ENCODE measurements around the gene PPEF1. TPM values are rescaled to one million over a fixed set of nuclear protein-coding genes. Genes with fewer than 3 reads are reported as not detected.

PPEF1 gene
- total and polyA plus RNA-seq, 2 of the 8 experiments (the other 6 are each of a cell fraction or from before 2014, with no cell fraction given) = 0.08 to 0.30 TPM

- Histone ChIP-seq H3K4ac (replicated peaks; ENCODE audit: insufficient read length, low read depth, low read length) (no peak overlapping the region), H3K9ac (replicated peaks in 1 of 4; ENCODE audit: extremely low read depth in 1 of 4, low read depth in 3 of 4, low read length in 3 of 4) (no peak overlapping the region), H3K18ac (ENCODE audit: extremely low read depth, low read length) (no peak overlapping the region), H3K36me3 (ENCODE audit: control insufficient read depth in 2 of 4, insufficient read depth in 4 of 4, low read length in 3 of 4) (no peaks in the 10 kb centered on the region), H3K4me2 (ENCODE audit: insufficient read depth in 1 of 2, low read depth in 2 of 2, low read length in 2 of 2) (no peak overlapping the region), H4K5ac (ENCODE audit: insufficient read length, low read depth, low read length) (no peak overlapping the region), H3K79me2 (ENCODE audit: control insufficient read depth in 1 of 2, insufficient read depth in 2 of 2, low read length in 2 of 2) (no peaks in the 10 kb centered on the region), H3K56ac (replicated peaks; ENCODE audit: insufficient read length, low read depth, low read length) (no peak overlapping the region), H4K8ac (ENCODE audit: extremely low read depth, insufficient read depth, low read length) (no peak overlapping the region), H3K4me1 (replicated peaks in 1 of 4; ENCODE audit: control insufficient read depth in 3 of 4, insufficient read depth in 4 of 4, low read length in 3 of 4) (no peaks in the 10 kb centered on the region), H2AFZ (ENCODE audit: low read length) (no peak overlapping the region), H2BK5ac (ENCODE audit: low read depth, low read length) (no peak overlapping the region), H3K27ac (ENCODE audit: low read depth, low read length) (no peak overlapping the region), H3K79me1 (ENCODE audit: low read depth, low read length) (no peaks in the 10 kb centered on the region), H4K91ac (replicated peaks; ENCODE audit: insufficient read length, low read length) (no peak overlapping the region), H3K23me2 (ENCODE audit: low read depth, low read length) (no peaks in the 10 kb centered on the region), H2BK20ac (ENCODE audit: low read length) (no peak overlapping the region), H3K27me3 (replicated peaks in 1 of 4; ENCODE audit: control insufficient read depth in 3 of 4, extremely low read depth in 1 of 4, insufficient read depth in 3 of 4, low read length in 3 of 4) (no peaks in the 10 kb centered on the region), H2BK15ac (ENCODE audit: low read length) (no peak overlapping the region), H2BK12ac (ENCODE audit: low read depth, low read length) (no peak overlapping the region), H3K9me3 (ENCODE audit: insufficient read depth in 2 of 2, low read depth in 1 of 2, low read length in 1 of 2) (no peaks in the 10 kb centered on the region), H4K20me1 (replicated peaks in 1 of 2; ENCODE audit: control insufficient read depth in 1 of 2, insufficient read depth in 2 of 2, low read length in 2 of 2) (no peaks in the 10 kb centered on the region), H3K23ac (ENCODE audit: insufficient read length) (no peak overlapping the region), H3K4me3 (ENCODE audit: extremely low read depth in 1 of 4, insufficient read depth in 2 of 4, low read depth in 3 of 4, low read length in 4 of 4) (no peak overlapping the region), H2BK120ac (replicated peaks; ENCODE audit: low read depth, low read length) (no peak overlapping the region), H2AK5ac (ENCODE audit: low read depth, low read length) (no peak overlapping the region), H3K14ac (ENCODE audit: insufficient read length) (no peak overlapping the region)
- 86% methylated on average over 7 of the region's 7 CpGs; no CpG with 5 or more reads in 1 of the 2 experiments for WGBS, 2 experiments (ENCODE audit: extremely low coverage in 1 of 2, insufficient coverage in 1 of 2, insufficient read length in 1 of 2, insufficient replicate concordance in 2 of 2, low coverage in 1 of 2, low lambda C conversion rate in 2 of 2, missing lambda C conversion rate in 1 of 2)
- DNase-seq (ENCODE audit: low read depth in 1 of 2, low spot score in 2 of 2) (no peak), FAIRE-seq (no peak)
- ChIA-PET CTCF (ENCODE audit: partially characterized antibody) (interaction anchor here (0.5 to 1.0 kb wide), 3 partner anchors 8 to 260 kb away, joined by 3 to 4 read pairs (median 3); no protein-coding TSS in a partner anchor), POLR2A (ENCODE audit: partially characterized antibody) (no interaction called here)
- TF ChIP-seq HDAC2 (IDR thresholded peaks at IDR 0.05; ENCODE audit: borderline replicate concordance in 1 of 2, low read depth in 2 of 2, low read length in 2 of 2) (no peak), USF2 (IDR thresholded peaks at IDR 0.05; ENCODE audit: low read length) (no peak), SIX5 (IDR thresholded peaks at IDR 0.05; ENCODE audit: low read depth, low read length) (no peak), SAP30 (IDR thresholded peaks at IDR 0.05; ENCODE audit: insufficient read depth, insufficient replicate concordance, low read length) (no peak), BRCA1 (IDR thresholded peaks at IDR 0.05; ENCODE audit: low read depth, low read length) (no peak), JUN (IDR thresholded peaks at IDR 0.05; ENCODE audit: low read depth, low read length) (no peak), CTCF (IDR thresholded peaks at IDR 0.05; ENCODE audit: control extremely low read depth in 1 of 3, insufficient read depth in 1 of 3, low read depth in 1 of 3, low read length in 3 of 3) (no peak), NRF1 (IDR thresholded peaks at IDR 0.05; ENCODE audit: low read depth, low read length) (no peak), POLR2AphosphoS5 (IDR thresholded peaks at IDR 0.05; ENCODE audit: low read depth, low read length) (no peak)
Measured at GRCh38 chrX:18769812-18770573, 62.5 kb downstream of the PPEF1 start.

All from H1 (cell line).